Retinal pigment epithelial cell (primary cell): ENCODE measurements around the gene POU2F3.

ENCODE experiments used
- DNase-seq: peaks from one replicate; pipeline ENCODE4 v3.0.0-alpha.2; 2010; ENCODE audit warnings: low read depth
- H3K4me3 ChIP-seq: 2 replicates; pipeline ENCODE4 v1.5.1; 2011; ENCODE audit warnings: mild to moderate bottlenecking, low read length, control low read depth, moderate library complexity
- CTCF ChIP-seq: conservative IDR thresholded peaks from 2 replicates; pipeline ENCODE4 v1.5.1; 2011; ENCODE audit warnings: low read depth, low read length, control low read depth, inconsistent platforms

POU2F3 gene

GRCh38 chr11:120259988-120260565 is 20.1 kb downstream of the POU2F3 start:
- DNase-seq = no peak
- H3K4me3 ChIP-seq = no peak overlapping the region
- no peak for TF ChIP-seq CTCF

DNA sequence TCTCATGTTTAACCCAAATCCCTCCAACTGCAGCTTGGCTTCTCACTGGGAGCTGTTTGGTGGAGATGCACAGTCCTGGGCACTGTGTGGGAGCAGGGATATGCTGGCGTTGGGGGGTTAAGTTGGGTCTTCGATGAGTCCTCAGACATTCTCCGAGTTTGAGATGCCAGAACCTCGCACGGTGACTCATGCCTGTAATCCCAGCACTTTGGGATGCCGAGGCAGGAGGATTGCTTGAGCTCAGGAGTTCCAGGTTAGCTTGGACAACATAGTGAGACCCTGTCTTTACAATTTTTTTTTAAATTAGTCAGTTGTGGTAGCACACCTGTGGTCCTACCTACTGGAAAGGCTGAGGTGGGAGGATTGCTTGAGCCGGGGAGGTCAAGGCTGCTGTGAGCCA is 20.7 kb downstream of the POU2F3 start:
- TF ChIP-seq CTCF = no peak
- no peak for DNase-seq

DNA sequence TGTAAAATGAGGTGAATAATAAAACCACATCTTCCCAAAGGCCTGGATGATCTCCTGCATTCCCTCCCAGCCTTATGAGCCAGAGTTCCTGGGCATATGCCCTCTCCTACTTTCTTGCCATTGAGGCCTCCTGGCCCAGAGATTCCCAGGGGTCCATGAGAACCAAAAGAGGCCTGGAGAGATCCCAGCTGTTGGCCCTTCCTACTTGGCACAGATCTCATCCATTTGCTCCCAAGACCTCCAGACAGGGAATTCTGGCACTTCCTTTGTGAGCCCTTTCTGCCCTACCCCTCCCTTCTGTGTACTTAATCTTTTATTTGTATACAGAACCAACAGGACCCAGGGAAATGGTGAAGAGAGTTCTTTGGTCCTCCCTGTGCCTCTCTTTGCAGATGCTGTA is 21.4 kb downstream of the POU2F3 start:
- DNase-seq = no peak
- TF ChIP-seq CTCF = no peak
- H3K4me3 ChIP-seq = no peak overlapping the region

More for the DNA sequence above, 20.7 kb downstream of the POU2F3 start:
- H3K4me3 ChIP-seq = no peak overlapping the region

DNA sequence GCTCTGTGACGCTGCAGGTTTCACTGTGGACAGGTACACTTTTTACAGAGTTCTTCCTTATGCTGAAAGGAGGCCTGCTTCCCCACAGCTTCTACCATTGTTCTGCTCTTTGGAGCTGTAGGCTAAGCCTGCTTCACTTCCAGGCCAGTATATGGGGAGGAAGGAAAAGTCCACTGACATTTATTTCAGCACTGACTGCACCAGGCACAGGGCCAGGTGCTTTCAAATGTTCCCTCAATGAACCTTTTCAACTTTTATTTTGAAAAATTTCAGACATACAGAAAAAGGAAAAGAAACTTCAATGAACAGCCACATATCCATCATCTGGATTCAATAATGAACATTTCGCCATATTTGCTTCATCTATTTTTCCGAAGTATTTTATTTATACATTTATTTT is 22.0 kb downstream of the POU2F3 start:
- no peak for TF ChIP-seq CTCF
- no peak for DNase-seq
- H3K4me3 ChIP-seq = no peak overlapping the region

DNA sequence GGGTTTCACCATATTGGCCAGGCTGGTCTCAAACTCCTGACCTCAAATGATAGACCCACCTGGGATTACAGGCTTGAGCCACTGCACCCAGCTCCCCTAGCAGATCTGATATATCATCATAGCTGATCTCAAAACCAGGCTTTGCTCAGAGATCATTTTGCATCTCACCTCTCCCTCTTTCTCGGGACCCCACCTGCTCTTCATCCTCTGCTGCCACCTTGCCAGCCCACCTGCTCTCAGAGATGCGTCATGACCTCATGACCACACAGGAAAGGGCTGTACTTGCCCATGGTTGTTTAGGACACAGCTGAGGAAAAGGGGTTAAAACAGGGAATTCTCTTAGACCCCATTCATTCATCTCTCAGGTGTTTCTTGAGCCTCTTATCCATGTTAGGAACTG is 27.4 kb downstream of the POU2F3 start:
- no peak overlapping the region for H3K4me3 ChIP-seq
- DNase-seq = no peak
- TF ChIP-seq CTCF = no peak

GRCh38 chr11:120268686-120269085 is 28.7 kb downstream of the POU2F3 start:
- no peak overlapping the region for H3K4me3 ChIP-seq
- DNase-seq = no peak
- TF ChIP-seq CTCF = no peak

DNA sequence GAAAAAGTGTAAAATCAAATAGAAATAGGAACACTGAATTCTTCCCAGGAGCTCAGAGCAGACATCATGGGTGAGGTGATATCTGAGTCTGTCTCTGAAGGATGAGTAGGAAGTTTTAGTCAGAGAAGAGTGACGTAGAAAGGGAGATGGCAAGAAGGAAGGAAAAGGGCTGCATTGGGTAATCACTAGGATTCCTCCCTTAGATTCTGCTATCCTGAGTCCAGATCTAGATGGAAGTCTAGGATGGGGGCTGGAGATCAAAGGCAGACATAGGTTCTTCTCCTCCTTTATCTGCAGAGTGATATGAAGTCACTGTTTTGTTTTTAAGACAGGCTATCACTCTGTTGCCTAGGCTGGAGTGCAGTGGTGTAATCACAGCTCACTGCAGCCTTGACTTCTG is 30.4 kb downstream of the POU2F3 start:
- no peak for TF ChIP-seq CTCF
- no peak for DNase-seq
- no peak overlapping the region for H3K4me3 ChIP-seq
